ENCODE data around the gene ALOXE3.

The ALOXE3 gene

DNA sequence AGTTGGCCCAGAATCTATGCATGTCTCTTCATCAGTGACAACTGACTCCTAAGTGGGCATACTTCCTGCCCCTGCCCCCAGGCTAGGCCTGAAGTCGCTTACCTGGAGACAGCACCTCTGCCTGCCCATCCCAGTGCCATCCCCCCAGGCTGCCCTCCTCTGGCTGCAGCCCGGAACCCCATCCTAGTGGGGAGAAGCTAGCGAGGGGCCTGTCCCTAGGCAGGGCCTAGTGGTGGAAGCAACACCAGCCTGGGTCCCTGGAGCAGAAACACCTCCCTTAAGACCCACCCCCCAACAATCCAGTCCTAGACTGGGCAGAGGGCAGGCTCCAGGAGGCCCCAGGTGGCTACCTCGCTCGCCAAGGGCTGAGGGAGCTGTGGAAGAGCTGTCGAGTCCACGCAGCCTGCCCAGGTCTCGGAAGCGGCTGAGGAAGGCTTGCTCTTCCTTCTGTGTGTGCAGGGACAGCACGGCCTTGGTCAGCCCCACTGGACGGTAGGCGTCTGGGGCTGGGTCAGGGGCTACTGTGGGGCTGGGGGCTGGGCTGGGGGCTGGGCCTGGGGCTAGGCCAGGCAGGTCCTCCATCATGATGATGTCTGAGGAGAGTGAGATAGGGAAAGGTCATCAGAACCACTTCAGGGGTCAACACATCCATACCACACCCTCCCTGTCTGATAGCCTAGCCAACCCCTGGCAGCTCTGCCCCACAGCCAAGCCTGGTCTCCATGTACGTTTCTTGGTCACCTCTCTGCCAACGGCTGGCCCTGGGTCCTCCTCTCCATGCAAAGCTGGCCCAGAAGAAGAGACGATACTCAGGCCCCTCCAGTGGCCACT, 26.3 kb upstream of the ALOXE3 start:
- no peak for DNase-seq (ENCODE audit: low spot score)
- Histone ChIP-seq H3K27ac (peak overlapping the region in 1 of 2 donors; percentile 96), H3K4me3 (no peak overlapping the region)
- TF ChIP-seq, protein P1, sequence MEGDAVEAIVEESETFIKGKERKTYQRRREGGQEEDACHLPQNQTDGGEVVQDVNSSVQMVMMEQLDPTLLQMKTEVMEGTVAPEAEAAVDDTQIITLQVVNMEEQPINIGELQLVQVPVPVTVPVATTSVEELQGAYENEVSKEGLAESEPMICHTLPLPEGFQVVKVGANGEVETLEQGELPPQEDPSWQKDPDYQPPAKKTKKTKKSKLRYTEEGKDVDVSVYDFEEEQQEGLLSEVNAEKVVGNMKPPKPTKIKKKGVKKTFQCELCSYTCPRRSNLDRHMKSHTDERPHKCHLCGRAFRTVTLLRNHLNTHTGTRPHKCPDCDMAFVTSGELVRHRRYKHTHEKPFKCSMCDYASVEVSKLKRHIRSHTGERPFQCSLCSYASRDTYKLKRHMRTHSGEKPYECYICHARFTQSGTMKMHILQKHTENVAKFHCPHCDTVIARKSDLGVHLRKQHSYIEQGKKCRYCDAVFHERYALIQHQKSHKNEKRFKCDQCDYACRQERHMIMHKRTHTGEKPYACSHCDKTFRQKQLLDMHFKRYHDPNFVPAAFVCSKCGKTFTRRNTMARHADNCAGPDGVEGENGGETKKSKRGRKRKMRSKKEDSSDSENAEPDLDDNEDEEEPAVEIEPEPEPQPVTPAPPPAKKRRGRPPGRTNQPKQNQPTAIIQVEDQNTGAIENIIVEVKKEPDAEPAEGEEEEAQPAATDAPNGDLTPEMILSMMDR (IDR thresholded peaks at IDR 0.05) = no peak

GRCh38 chr17:8143581-8144400, 25.5 kb upstream of the ALOXE3 start:
- H3K4me3 ChIP-seq = no peak overlapping the region
- TF ChIP-seq, protein P1 (IDR thresholded peaks at IDR 0.05) = no peak
- H3K27ac ChIP-seq = peak overlapping the region; percentile 41 to 96
- no peak for DNase-seq (ENCODE audit: low spot score)

DNA sequence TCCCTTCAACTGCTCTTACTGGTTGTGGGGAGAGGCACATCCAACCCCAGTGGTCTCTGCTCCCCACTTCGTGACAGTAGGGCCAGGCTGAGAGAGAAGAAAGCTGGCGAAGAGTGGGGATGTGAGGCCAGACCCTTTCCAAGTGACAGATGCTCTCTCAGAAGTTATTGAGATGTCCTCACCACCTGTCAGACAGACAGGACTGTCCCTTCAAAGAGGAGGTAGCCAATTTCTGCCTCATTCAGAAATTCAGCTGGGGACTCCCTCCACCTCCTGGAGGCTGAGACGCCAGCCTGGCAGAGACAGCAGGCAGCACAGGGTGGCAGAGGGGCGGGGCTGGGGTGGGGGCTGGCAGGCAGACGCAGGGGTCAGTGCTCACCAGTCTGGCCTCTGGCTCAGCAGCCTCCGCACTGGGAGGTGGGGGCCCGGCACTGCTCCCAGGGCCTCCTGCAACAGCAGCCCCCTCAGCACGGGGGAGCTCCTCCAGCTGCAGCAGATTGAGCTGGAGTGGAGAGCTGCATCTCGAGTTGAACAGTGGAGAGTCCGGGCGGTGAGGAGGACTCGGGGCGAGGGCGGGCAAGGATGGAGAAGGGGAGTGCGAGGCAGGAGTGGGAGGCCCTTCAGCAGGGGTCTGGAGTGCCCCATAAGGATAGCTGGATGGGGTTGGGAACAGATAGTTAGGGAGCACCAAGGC, 24.7 kb upstream of the ALOXE3 start:
- Histone ChIP-seq H3K4me3 (no peak overlapping the region), H3K27ac (peak overlapping the region; percentile 41 to 96)
- TF ChIP-seq, protein P1 (IDR thresholded peaks at IDR 0.05) = no peak
- no peak for DNase-seq (ENCODE audit: low spot score)

DNA sequence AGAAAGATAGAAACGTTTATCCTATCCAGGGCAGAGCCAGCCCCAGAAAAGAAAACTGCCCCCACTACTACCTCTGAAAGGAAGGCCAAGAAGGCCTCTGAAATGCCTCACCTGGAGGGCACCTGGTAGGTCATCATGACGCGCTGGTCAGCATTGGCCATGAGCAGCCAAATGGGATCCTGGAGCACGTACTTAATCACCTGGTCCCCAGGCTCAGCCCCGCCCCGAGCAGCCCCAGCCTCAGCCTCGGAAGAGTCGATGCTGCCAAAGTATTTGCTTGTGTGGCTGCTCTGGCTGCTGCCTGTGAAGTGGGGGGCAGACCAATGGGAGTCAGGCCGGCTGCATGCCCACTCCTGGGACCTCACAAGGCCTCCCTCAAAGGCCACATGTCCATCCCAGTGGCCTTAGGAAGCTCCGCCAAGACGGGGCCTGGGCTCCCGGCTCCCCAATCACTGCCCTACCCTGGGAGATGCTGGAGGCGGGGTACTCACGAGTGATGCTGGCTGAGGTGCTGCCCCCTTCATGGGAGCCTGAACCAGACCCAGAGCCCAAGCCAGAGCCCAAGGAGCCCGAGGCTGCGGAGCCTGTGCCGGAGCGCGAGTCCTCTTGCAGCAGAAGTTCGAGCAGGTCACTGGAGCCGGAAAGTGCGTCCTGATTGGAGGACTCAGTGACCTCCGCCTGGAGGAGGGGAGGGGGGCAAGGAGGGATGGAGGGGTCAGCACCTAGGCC, 24.0 kb upstream of the ALOXE3 start:
- Histone ChIP-seq H3K4me3 (no peak overlapping the region), H3K27ac (peak overlapping the region; percentile 41 to 96)
- DNase-seq (ENCODE audit: low spot score) = peak; percentile 83
- TF ChIP-seq, protein P1 (IDR thresholded peaks at IDR 0.05) = no peak

DNA sequence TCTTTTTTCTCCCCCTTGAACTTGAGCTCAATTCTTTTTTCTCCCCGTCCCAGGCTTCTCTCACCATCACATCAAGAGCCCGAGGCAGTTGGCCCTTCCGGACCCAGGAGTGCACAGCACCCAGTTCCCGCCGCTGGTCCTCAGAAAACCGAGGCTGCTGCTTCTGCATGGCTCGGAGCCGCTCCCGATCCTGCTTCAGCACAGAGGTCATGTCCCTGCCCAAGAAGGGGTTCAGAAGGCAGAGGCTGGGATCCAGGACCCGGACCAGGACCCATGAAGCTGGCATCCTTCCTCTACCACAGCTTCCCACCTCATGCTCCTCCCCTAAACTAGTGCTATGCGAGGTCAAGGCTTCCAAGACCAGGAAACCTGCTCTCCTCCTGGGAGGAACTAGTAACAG, 23.4 kb upstream of the ALOXE3 start:
- TF ChIP-seq, protein P1 (IDR thresholded peaks at IDR 0.05) = no peak
- no peak for DNase-seq (ENCODE audit: low spot score)
- no peak overlapping the region for H3K4me3 ChIP-seq
- peak overlapping the region; percentile 41 to 96 for H3K27ac ChIP-seq

- no peak for DNase-seq (ENCODE audit: low spot score)
- H3K27ac ChIP-seq = peak overlapping the region; percentile 89 to 93
- H3K4me3 ChIP-seq = no peak overlapping the region
- TF ChIP-seq, protein P1 (IDR thresholded peaks at IDR 0.05) = no peak
These were observed 22.7 kb upstream of the ALOXE3 start for GRCh38 chr17:8141045-8141444.

Measured in coronary artery (tissue), 2 donors.